ENCODE results near the gene PBLD. TPM values are rescaled to one million over a fixed set of nuclear protein-coding genes. Genes with fewer than 3 reads are reported as not detected.

PBLD gene
- total and polyA plus RNA-seq, 9 of the 15 experiments (the other 6 are each of a cell fraction or from before 2014, with no cell fraction given) = 1.2 to 4.3 (median 2.5) TPM

DNA sequence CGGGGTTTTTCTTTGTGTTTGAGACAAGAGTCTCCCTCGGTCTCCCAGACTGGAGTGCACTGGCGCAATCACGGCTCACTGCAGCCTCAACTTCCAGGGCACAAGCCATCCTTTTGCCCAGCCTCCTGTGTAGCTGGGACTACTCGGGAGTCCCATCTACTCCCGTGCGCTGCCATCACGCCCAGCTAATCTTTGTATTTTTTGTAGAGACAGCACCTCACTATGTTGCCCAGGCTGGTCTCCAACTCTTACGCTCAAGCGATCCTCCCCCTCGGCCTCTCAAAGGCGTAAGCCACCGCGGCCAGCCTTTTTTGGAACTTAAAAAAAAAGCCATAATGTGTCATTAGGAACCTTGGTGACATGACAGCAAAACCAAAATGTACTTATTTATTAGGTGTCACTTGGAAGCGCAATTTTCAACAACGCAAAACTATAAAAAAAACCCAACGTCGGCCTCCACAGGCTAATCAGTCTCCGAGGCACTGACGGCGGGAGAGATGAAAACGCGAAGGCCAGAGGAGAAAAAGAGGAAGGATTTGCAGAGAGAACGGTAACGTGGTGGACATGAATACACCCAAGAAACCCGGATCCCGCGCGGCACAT lies 1.8 kb downstream of the PBLD start (continued):
- TF ChIP-seq, protein P1, sequence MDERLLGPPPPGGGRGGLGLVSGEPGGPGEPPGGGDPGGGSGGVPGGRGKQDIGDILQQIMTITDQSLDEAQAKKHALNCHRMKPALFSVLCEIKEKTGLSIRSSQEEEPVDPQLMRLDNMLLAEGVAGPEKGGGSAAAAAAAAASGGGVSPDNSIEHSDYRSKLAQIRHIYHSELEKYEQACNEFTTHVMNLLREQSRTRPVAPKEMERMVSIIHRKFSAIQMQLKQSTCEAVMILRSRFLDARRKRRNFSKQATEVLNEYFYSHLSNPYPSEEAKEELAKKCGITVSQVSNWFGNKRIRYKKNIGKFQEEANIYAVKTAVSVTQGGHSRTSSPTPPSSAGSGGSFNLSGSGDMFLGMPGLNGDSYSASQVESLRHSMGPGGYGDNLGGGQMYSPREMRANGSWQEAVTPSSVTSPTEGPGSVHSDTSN (CRISPR knock-in tag; IDR thresholded peaks at IDR 0.05; ENCODE audit: low read depth) = no peak
- TF ChIP-seq, protein P1 (tag; conservative IDR thresholded peaks at IDR 0.05; ENCODE audit: low read depth) = peak; percentile 54; the same call in 1 of the 2 replicates
- TF ChIP-seq KLF6 (CRISPR knock-in tag; IDR thresholded peaks at IDR 0.05; ENCODE audit: borderline replicate concordance) (no peak), SLC30A9 (CRISPR knock-in tag; IDR thresholded peaks at IDR 0.05) (0 out of 2 replicates have a peak, but pooled peaks have one; percentile 49), GTF2E2 (tag; IDR thresholded peaks at IDR 0.05) (0 out of 2 replicates have a peak, but pooled peaks have one; percentile 17), U2AF2 (optimal IDR thresholded peaks at IDR 0.05; ENCODE audit: low read depth, low read length) (no peak), KDM4B (IDR thresholded peaks at IDR 0.05; ENCODE audit: borderline replicate concordance in 2 of 2, low read depth in 1 of 2) (no peak), STAG1 (CRISPR knock-in tag; IDR thresholded peaks at IDR 0.05; ENCODE audit: borderline replicate concordance) (no peak), LCOR (CRISPR knock-in tag; IDR thresholded peaks at IDR 0.05) (peak; percentile 66; the same call in 1 of the 2 replicates), JUND (IDR thresholded peaks at IDR 0.05; ENCODE audit: borderline replicate concordance, low read depth, low read length) (no peak), JUND (tag; IDR thresholded peaks at IDR 0.05; ENCODE audit: borderline replicate concordance, low read depth, low read length) (0 out of 3 replicates have a peak, but pooled peaks have one; percentile 1)
- TF ChIP-seq, protein P2, sequence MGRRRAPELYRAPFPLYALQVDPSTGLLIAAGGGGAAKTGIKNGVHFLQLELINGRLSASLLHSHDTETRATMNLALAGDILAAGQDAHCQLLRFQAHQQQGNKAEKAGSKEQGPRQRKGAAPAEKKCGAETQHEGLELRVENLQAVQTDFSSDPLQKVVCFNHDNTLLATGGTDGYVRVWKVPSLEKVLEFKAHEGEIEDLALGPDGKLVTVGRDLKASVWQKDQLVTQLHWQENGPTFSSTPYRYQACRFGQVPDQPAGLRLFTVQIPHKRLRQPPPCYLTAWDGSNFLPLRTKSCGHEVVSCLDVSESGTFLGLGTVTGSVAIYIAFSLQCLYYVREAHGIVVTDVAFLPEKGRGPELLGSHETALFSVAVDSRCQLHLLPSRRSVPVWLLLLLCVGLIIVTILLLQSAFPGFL (CRISPR knock-in tag; IDR thresholded peaks at IDR 0.05) = 0 out of 2 replicates have a peak, but pooled peaks have one; percentile 83
- TF ChIP-seq, protein P3, sequence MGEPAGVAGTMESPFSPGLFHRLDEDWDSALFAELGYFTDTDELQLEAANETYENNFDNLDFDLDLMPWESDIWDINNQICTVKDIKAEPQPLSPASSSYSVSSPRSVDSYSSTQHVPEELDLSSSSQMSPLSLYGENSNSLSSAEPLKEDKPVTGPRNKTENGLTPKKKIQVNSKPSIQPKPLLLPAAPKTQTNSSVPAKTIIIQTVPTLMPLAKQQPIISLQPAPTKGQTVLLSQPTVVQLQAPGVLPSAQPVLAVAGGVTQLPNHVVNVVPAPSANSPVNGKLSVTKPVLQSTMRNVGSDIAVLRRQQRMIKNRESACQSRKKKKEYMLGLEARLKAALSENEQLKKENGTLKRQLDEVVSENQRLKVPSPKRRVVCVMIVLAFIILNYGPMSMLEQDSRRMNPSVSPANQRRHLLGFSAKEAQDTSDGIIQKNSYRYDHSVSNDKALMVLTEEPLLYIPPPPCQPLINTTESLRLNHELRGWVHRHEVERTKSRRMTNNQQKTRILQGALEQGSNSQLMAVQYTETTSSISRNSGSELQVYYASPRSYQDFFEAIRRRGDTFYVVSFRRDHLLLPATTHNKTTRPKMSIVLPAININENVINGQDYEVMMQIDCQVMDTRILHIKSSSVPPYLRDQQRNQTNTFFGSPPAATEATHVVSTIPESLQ (CRISPR knock-in tag; IDR thresholded peaks at IDR 0.05) = 0 out of 2 replicates have a peak, but pooled peaks have one; percentile 31
- TF ChIP-seq, protein P4, sequence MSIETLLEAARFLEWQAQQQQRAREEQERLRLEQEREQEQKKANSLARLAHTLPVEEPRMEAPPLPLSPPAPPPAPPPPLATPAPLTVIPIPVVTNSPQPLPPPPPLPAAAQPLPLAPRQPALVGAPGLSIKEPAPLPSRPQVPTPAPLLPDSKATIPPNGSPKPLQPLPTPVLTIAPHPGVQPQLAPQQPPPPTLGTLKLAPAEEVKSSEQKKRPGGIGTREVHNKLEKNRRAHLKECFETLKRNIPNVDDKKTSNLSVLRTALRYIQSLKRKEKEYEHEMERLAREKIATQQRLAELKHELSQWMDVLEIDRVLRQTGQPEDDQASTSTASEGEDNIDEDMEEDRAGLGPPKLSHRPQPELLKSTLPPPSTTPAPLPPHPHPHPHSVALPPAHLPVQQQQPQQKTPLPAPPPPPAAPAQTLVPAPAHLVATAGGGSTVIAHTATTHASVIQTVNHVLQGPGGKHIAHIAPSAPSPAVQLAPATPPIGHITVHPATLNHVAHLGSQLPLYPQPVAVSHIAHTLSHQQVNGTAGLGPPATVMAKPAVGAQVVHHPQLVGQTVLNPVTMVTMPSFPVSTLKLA (conservative IDR thresholded peaks at IDR 0.05) = no peak
- TF ChIP-seq, protein P5, sequence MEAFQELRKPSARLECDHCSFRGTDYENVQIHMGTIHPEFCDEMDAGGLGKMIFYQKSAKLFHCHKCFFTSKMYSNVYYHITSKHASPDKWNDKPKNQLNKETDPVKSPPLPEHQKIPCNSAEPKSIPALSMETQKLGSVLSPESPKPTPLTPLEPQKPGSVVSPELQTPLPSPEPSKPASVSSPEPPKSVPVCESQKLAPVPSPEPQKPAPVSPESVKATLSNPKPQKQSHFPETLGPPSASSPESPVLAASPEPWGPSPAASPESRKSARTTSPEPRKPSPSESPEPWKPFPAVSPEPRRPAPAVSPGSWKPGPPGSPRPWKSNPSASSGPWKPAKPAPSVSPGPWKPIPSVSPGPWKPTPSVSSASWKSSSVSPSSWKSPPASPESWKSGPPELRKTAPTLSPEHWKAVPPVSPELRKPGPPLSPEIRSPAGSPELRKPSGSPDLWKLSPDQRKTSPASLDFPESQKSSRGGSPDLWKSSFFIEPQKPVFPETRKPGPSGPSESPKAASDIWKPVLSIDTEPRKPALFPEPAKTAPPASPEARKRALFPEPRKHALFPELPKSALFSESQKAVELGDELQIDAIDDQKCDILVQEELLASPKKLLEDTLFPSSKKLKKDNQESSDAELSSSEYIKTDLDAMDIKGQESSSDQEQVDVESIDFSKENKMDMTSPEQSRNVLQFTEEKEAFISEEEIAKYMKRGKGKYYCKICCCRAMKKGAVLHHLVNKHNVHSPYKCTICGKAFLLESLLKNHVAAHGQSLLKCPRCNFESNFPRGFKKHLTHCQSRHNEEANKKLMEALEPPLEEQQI (IDR thresholded peaks at IDR 0.05) = no peak
